HepG2 (cell line): Measurements from ENCODE around the gene CASP1. TPM values are rescaled to one million over a fixed set of nuclear protein-coding genes. Genes with fewer than 3 reads are reported as not detected.

Experiments used
- CBX5 ChIP-seq: sonication (generic); formaldehyde crosslinking; IDR thresholded peaks from 2 replicates; pipeline ENCODE4 v1.4.0; 2020; ENCODE audit warnings: missing genetic modification reagents, borderline replicate concordance
- ETV5 ChIP-seq: IDR thresholded peaks from 2 replicates; pipeline ENCODE4 v1.6.1; 2018; ENCODE audit warnings: missing biosample characterization, missing genetic modification reagents, inconsistent platforms, borderline replicate concordance
- FOXP1 ChIP-seq, 2 experiments: fragments of 450-650 bp in 1 of 2; IDR thresholded peaks; 2 replicates each; pipeline ENCODE4 v1.6.1; 2017 to 2018; ENCODE audit warnings: antibody characterized with exemption in 1 of 2
- HNF4A ChIP-seq: sonication (generic); formaldehyde crosslinking; IDR thresholded peaks from 2 replicates; pipeline ENCODE4 v1.4.0; 2020; ENCODE audit warnings: missing genetic modification reagents
- KLF11 ChIP-seq: IDR thresholded peaks from 2 replicates; pipeline ENCODE4 v1.6.1; 2016; ENCODE audit warnings: missing compliant biosample characterization
- KMT2B ChIP-seq: IDR thresholded peaks from 2 replicates; pipeline ENCODE4 v1.6.1; 2016; ENCODE audit warnings: missing genetic modification reagents, missing compliant biosample characterization
- MAFG ChIP-seq: sonication (generic); formaldehyde crosslinking; IDR thresholded peaks from 2 replicates; pipeline ENCODE4 v1.5.1; 2020; ENCODE audit warnings: mild to moderate bottlenecking, missing genetic modification reagents
- NBN ChIP-seq: fragments of 450-650 bp; conservative IDR thresholded peaks from 2 replicates; pipeline ENCODE4 v1.6.1; 2017
- NFE2L1 ChIP-seq: sonication (generic); formaldehyde crosslinking; IDR thresholded peaks from 2 replicates; pipeline ENCODE4 v1.4.0; 2020; ENCODE audit warnings: missing genetic modification reagents, mild to moderate bottlenecking, borderline replicate concordance
- NFIC ChIP-seq: IDR thresholded peaks from 2 replicates; pipeline ENCODE4 v1.6.1; 2012; ENCODE audit warnings: mild to moderate bottlenecking, low read length, inconsistent platforms
- RNF2 ChIP-seq: fragments of 450-650 bp; conservative IDR thresholded peaks from 2 replicates; pipeline ENCODE4 v1.6.1; 2016; ENCODE audit warnings: low read depth
- SMARCC2 ChIP-seq: fragments of 450-650 bp; IDR thresholded peaks from 2 replicates; pipeline ENCODE4 v1.6.1; 2017; ENCODE audit warnings: antibody characterized with exemption, mild to moderate bottlenecking
- SOX5 ChIP-seq: IDR thresholded peaks from 2 replicates; pipeline ENCODE4 v1.6.1; 2016; ENCODE audit warnings: borderline replicate concordance
- TCF7L2 ChIP-seq: IDR thresholded peaks from 2 replicates; pipeline ENCODE4 v1.6.1; 2011; ENCODE audit warnings: mild to moderate bottlenecking, low read depth, low read length, moderate library complexity
- TEAD3 ChIP-seq: optimal IDR thresholded peaks from 2 replicates; pipeline ENCODE3; 2016; ENCODE audit warnings: borderline replicate concordance
- ZBTB7B ChIP-seq: sonication (generic); formaldehyde crosslinking; IDR thresholded peaks from 2 replicates; pipeline ENCODE4 v1.4.0; 2020; ENCODE audit warnings: missing genetic modification reagents
- ZNF160 ChIP-seq: sonication (generic); formaldehyde crosslinking; IDR thresholded peaks from 2 replicates; pipeline ENCODE4 v1.8.0; 2022; ENCODE audit warnings: mild to moderate bottlenecking, inconsistent platforms, missing genetic modification reagents
- ZNF569 ChIP-seq: sonication (generic); formaldehyde crosslinking; IDR thresholded peaks from 2 replicates; pipeline ENCODE4 v1.5.0; 2020; ENCODE audit warnings: mild to moderate bottlenecking, missing genetic modification reagents, moderate library complexity, borderline replicate concordance
- ZNF772 ChIP-seq: sonication (generic); formaldehyde crosslinking; IDR thresholded peaks from 2 replicates; pipeline ENCODE4 v1.5.0; 2020; ENCODE audit warnings: mild to moderate bottlenecking, missing genetic modification reagents
- ZNF773 ChIP-seq: sonication (generic); formaldehyde crosslinking; IDR thresholded peaks from 2 replicates; pipeline ENCODE4 v1.4.0; 2020; ENCODE audit warnings: missing genetic modification reagents, borderline replicate concordance
- ZNF781 ChIP-seq: sonication (generic); formaldehyde crosslinking; IDR thresholded peaks from 2 replicates; pipeline ENCODE4 v1.5.1; 2020; ENCODE audit warnings: borderline replicate concordance, mild to moderate bottlenecking, missing genetic modification reagents; ENCODE audit errors: not compliant biosample characterization
- ZSCAN30 ChIP-seq: sonication (generic); formaldehyde crosslinking; IDR thresholded peaks from 2 replicates; pipeline ENCODE4 v1.5.0; 2020; ENCODE audit warnings: mild to moderate bottlenecking, missing genetic modification reagents
- polyA plus RNA-seq, 8 experiments: library from polyadenylated mRNA; depleted of rRNA in 3 of 8; stranded (reverse) in 7 of 8; unstranded in 1 of 8; fragments of >200 nt; fragmentation: Illumina TruSeq in 4 of 8; extraction: Trizol in 4 of 8; gene quantifications; 2 replicates each; pipeline versions ENCODE4 v1.2.1 to v1.2.3, GENCODE V29; 2011 to 2016; ENCODE audit warnings: low read depth in 4 of 8, missing spikeins in 1 of 8, mixed read lengths in 1 of 8; ENCODE audit not compliant: insufficient read depth in 1 of 8
- total RNA-seq, 5 experiments: library from RNA; depleted of rRNA; stranded (reverse); fragments of >200 nt; fragmentation: Illumina TruSeq; extraction: Trizol; gene quantifications; 2 replicates each; pipeline ENCODE4 v1.2.3, GENCODE V29; 2016; ENCODE audit warnings: low read depth in 1 of 5
- TF ChIP-seq, protein P1 (sequence below): sonication (generic); formaldehyde crosslinking; IDR thresholded peaks from 2 replicates; pipeline ENCODE4 v1.9.0; 2021; ENCODE audit warnings: mild to moderate bottlenecking, missing genetic modification reagents
- TF ChIP-seq, protein P2 (sequence below): sonication (generic); IDR thresholded peaks from 2 replicates; pipeline ENCODE4 v1.6.1; 2016; ENCODE audit warnings: low read depth, borderline replicate concordance
- TF ChIP-seq, protein P3 (sequence below): sonication (generic); formaldehyde crosslinking; IDR thresholded peaks from 2 replicates; pipeline ENCODE4 v1.9.0; 2022; ENCODE audit warnings: low read depth, missing genetic modification reagents

CASP1 gene
- total and polyA plus RNA-seq, 2 of the 13 experiments (the other 11 are each of a cell fraction or from before 2014, with no cell fraction given), result 0.34 to 5.2 TPM

DNA sequence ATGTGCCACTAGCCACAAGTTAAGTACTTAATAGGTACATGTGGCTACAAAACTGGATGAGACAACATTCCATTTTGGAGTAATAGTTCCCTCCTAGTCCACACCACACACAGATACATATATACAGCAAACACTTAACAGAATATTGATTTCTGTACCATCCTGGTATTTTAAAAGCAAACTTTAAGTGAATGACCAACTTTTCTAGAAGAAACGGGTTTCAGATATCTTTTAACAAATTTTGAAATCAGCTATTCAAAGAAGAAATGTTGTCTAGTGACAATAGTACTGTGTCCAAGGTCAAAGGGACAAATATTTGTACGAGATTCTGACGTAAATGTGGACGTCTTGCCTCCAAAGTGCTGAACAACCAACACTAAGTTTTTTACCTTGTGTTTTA lies 22.5 kb upstream of the CASP1 start (continued):
- TF ChIP-seq, protein P1, sequence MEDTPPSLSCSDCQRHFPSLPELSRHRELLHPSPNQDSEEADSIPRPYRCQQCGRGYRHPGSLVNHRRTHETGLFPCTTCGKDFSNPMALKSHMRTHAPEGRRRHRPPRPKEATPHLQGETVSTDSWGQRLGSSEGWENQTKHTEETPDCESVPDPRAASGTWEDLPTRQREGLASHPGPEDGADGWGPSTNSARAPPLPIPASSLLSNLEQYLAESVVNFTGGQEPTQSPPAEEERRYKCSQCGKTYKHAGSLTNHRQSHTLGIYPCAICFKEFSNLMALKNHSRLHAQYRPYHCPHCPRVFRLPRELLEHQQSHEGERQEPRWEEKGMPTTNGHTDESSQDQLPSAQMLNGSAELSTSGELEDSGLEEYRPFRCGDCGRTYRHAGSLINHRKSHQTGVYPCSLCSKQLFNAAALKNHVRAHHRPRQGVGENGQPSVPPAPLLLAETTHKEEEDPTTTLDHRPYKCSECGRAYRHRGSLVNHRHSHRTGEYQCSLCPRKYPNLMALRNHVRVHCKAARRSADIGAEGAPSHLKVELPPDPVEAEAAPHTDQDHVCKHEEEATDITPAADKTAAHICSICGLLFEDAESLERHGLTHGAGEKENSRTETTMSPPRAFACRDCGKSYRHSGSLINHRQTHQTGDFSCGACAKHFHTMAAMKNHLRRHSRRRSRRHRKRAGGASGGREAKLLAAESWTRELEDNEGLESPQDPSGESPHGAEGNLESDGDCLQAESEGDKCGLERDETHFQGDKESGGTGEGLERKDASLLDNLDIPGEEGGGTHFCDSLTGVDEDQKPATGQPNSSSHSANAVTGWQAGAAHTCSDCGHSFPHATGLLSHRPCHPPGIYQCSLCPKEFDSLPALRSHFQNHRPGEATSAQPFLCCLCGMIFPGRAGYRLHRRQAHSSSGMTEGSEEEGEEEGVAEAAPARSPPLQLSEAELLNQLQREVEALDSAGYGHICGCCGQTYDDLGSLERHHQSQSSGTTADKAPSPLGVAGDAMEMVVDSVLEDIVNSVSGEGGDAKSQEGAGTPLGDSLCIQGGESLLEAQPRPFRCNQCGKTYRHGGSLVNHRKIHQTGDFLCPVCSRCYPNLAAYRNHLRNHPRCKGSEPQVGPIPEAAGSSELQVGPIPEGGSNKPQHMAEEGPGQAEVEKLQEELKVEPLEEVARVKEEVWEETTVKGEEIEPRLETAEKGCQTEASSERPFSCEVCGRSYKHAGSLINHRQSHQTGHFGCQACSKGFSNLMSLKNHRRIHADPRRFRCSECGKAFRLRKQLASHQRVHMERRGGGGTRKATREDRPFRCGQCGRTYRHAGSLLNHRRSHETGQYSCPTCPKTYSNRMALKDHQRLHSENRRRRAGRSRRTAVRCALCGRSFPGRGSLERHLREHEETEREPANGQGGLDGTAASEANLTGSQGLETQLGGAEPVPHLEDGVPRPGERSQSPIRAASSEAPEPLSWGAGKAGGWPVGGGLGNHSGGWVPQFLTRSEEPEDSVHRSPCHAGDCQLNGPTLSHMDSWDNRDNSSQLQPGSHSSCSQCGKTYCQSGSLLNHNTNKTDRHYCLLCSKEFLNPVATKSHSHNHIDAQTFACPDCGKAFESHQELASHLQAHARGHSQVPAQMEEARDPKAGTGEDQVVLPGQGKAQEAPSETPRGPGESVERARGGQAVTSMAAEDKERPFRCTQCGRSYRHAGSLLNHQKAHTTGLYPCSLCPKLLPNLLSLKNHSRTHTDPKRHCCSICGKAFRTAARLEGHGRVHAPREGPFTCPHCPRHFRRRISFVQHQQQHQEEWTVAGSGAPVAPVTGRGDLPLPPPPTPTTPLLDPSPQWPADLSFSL (CRISPR knock-in tag), result no peak
- TF ChIP-seq ZNF772 (no peak), FOXP1 (IDR thresholded peaks at IDR 0.05) (no peak), FOXP1 (CRISPR knock-in tag; IDR thresholded peaks at IDR 0.05) (peak; percentile 45; the same call in 1 of the 2 replicates), ETV5 (CRISPR knock-in tag) (no peak), ZNF569 (no peak), NFE2L1 (no peak), SMARCC2 (no peak), ZNF773 (CRISPR knock-in tag) (no peak), TEAD3 (CRISPR knock-in tag) (peak; percentile 43), NFIC (peak; percentile 79; the same call in 1 of the 2 replicates), SOX5 (CRISPR knock-in tag) (peak; percentile 56; the same call in 1 of the 2 replicates), MAFG (CRISPR knock-in tag) (no peak), ZBTB7B (CRISPR knock-in tag) (no peak), KLF11 (CRISPR knock-in tag) (no peak), ZNF160 (CRISPR knock-in tag) (no peak), TCF7L2 (no peak), CBX5 (no peak), ZSCAN30 (CRISPR knock-in tag) (no peak), NBN (no peak), KMT2B (CRISPR knock-in tag) (no peak), RNF2 (no peak), ZNF781 (no peak), HNF4A (CRISPR knock-in tag) (peak; percentile 53)
- TF ChIP-seq, protein P2, sequence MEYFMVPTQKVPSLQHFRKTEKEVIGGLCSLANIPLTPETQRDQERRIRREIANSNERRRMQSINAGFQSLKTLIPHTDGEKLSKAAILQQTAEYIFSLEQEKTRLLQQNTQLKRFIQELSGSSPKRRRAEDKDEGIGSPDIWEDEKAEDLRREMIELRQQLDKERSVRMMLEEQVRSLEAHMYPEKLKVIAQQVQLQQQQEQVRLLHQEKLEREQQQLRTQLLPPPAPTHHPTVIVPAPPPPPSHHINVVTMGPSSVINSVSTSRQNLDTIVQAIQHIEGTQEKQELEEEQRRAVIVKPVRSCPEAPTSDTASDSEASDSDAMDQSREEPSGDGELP, result no peak
- TF ChIP-seq, protein P3, sequence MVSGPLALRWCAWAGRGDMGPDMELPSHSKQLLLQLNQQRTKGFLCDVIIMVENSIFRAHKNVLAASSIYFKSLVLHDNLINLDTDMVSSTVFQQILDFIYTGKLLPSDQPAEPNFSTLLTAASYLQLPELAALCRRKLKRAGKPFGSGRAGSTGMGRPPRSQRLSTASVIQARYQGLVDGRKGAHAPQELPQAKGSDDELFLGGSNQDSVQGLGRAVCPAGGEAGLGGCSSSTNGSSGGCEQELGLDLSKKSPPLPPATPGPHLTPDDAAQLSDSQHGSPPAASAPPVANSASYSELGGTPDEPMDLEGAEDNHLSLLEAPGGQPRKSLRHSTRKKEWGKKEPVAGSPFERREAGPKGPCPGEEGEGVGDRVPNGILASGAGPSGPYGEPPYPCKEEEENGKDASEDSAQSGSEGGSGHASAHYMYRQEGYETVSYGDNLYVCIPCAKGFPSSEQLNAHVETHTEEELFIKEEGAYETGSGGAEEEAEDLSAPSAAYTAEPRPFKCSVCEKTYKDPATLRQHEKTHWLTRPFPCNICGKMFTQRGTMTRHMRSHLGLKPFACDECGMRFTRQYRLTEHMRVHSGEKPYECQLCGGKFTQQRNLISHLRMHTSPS (CRISPR knock-in tag), result no peak
